GM20000 (cell line): Measurements from ENCODE around the gene BEAN1.

Source experiments
- DNase-seq: peaks from one replicate; pipeline ENCODE4 v3.0.0; 2012; ENCODE audit warnings: low spot score
- CTCF ChIP-seq: IDR thresholded peaks from 2 replicates; pipeline ENCODE4 v1.5.1; 2012; ENCODE audit warnings: mild to moderate bottlenecking, control low read depth; ENCODE audit errors: extremely low read depth, missing control alignments

BEAN1 gene

GRCh38 chr16:66528294-66528693, 101.2 kb downstream of the BEAN1 start:
- no peak for TF ChIP-seq CTCF

DNA sequence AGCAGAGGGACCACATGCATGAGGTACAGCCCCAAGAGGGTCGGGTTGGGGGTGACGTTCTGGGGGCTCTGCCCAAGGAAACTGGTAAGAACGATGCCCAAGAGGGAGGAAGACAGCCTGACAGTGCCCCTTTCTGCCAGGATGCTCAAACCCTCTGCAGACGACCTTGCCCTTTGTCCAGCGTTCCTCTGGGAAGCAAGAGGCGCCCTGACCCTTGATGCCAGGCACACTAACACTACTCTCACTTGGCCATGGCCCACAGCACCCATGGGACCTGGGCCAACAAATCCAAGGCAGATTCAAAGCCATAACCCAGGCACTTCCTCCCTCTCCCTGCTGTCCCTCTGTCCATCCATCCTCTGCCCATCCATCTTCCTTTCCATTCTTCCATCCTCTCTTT, 102.4 kb downstream of the BEAN1 start:
- no peak for TF ChIP-seq CTCF
- DNase-seq, result no peak

More at GRCh38 chr16:66528294-66528693, 101.2 kb downstream of the BEAN1 start:
- DNase-seq, result no peak
